GM19395 (cell line): ENCODE results near the gene PRKCH.
A peak's percentile ranks its signal among the peaks of the same experiment; 100 is the strongest.

Experiments used
- ATAC-seq: cut with Tn5 transposase; IDR thresholded peaks from one replicate; pipeline ENCODE4 v1.9.1; 2021; ENCODE audit warnings: mild to moderate bottlenecking, moderate library complexity; ENCODE audit not compliant: unreplicated experiment

Gene PRKCH

GRCh38 chr14:61321385-61322010 lies at the start of gene PRKCH:
PRKCH (plus strand) TSS chr14:61321579; CDS start chr14:61322102, 523 bp downstream.
- peak; percentile 62 for ATAC-seq

GRCh38 chr14:61277232-61277631 lies 44.1 kb upstream of the PRKCH start:
- no peak for ATAC-seq

- ATAC-seq: no peak
Measured at GRCh38 chr14:61277784-61278183, 43.6 kb upstream of the PRKCH start.

- no peak for ATAC-seq
Measured at GRCh38 chr14:61279082-61279481, 42.3 kb upstream of the PRKCH start.

GRCh38 chr14:61280092-61280525 lies 41.3 kb upstream of the PRKCH start:
- no peak for ATAC-seq

- ATAC-seq: no peak
Measured at GRCh38 chr14:61280526-61281185, 40.7 kb upstream of the PRKCH start.

- ATAC-seq: no peak
Measured at GRCh38 chr14:61281186-61281947, 40.0 kb upstream of the PRKCH start, which contains the start of gene TMEM30B. TMEM30B (minus strand) TSS chr14:61281338; CDS start chr14:61281147, 191 bp downstream.

GRCh38 chr14:61281948-61282275 lies 39.5 kb upstream of the PRKCH start:
- ATAC-seq: no peak

- ATAC-seq: no peak
Measured at GRCh38 chr14:61282746-61283145, 38.6 kb upstream of the PRKCH start.

GRCh38 chr14:61284001-61284400 lies 37.4 kb upstream of the PRKCH start:
- ATAC-seq: no peak

- ATAC-seq: no peak
Measured at GRCh38 chr14:61285364-61285763, 36.0 kb upstream of the PRKCH start.

GRCh38 chr14:61287196-61287595 lies 34.2 kb upstream of the PRKCH start:
- no peak for ATAC-seq

GRCh38 chr14:61288228-61288627 lies 33.2 kb upstream of the PRKCH start:
- ATAC-seq: no peak

- ATAC-seq: no peak
Measured at GRCh38 chr14:61288720-61289119, 32.7 kb upstream of the PRKCH start.

- no peak for ATAC-seq
Measured at GRCh38 chr14:61290701-61291100, 30.7 kb upstream of the PRKCH start.

- no peak for ATAC-seq
Measured at GRCh38 chr14:61296151-61296550, 25.2 kb upstream of the PRKCH start.

GRCh38 chr14:61296719-61297502 lies 24.5 kb upstream of the PRKCH start:
- ATAC-seq: no peak

- no peak for ATAC-seq
Measured at GRCh38 chr14:61297581-61297980, 23.8 kb upstream of the PRKCH start.

GRCh38 chr14:61298824-61299223 lies 22.6 kb upstream of the PRKCH start:
- ATAC-seq: no peak

GRCh38 chr14:61300209-61300608 lies 21.2 kb upstream of the PRKCH start:
- no peak for ATAC-seq

GRCh38 chr14:61300754-61301153 lies 20.6 kb upstream of the PRKCH start:
- no peak for ATAC-seq
